Measurements from ENCODE around the gene PRR12. TPM values are rescaled to one million over a fixed set of nuclear protein-coding genes. Genes with fewer than 3 reads are reported as not detected.
"Not testable (repeated sequence)": the region's sequence is repeated elsewhere in the genome, so short reads cannot be mapped to it uniquely, and the experiment has no call there.

Gene PRR12
- total RNA-seq, 1 donor from 2014 or later = 1.9 TPM

GRCh38 chr19:49617860-49618259 is 26.9 kb downstream of the PRR12 start:
- not testable (repeated sequence) for DNase-seq (ENCODE audit: low spot score)

DNA sequence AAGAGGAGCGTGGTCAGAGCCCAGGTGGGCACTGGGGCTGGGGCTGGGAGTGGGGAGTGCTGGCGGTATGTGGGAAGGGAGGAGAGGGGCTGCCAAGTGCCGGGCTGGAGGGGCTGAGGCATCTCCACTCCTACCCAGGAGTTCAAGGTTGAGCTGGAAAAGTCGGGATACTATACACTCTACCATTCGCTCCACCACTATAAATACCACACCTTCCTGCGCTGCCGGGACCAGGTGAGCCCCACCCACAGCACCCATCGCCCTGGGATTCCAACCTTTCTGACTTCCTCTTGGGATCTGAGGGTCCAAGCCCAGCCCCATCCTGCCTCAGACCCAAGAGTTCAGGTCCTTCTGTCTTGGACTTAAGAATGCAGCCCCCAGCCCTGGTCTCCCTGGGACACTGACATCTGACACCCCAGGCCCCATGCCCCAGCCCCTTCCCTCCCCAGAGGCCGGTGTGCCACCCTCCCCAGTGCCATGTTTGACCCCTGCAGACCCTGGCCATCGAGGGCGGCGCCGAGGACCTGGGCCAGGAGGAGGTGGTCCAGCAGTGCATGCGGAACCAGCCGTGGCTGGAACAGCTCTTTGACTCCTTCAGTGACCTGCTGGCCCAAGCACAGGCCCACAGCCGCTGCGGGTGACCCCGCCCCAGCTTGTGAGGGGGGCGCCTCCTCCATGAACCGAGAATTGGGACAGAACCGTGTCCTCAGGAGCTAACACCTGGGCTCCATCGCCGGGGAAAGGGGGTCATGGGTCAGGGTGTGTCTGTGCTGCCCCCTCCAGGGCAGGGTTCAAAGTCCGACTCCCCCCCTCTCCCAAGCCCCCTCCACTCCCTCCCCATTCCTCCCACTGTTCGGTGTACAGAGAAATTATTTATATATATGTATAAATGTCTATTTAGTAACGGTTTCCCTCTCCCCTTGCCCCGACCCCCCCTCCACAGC is 34.3 kb downstream of the PRR12 start:
- no peak for DNase-seq (ENCODE audit: low spot score)

- no peak for DNase-seq (ENCODE audit: low spot score)
Measured at GRCh38 chr19:49626226-49626625, 35.2 kb downstream of the PRR12 start.

DNA sequence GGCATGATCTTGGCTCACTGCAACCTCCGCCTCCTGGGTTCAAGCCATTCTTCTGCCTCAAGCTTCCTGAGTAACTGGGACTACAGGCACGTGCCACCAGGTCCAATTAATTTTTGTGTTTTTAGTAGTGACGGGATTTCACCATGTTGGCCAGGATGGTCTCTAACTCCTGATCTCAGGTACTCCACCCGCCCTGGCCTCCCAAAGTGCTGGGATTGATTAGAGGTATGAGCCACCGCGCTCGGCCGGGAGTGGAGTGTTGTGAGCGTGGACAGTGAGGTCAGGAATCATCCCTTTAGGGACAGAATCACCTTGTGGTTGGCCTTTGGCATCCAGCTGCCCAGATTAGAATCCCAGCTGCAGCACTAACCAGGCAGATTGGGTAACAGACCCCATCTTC is 38.7 kb downstream of the PRR12 start:
- DNase-seq (ENCODE audit: low spot score) = no peak

- DNase-seq (ENCODE audit: low spot score) = no peak
Measured at GRCh38 chr19:49631014-49631588, 40.1 kb downstream of the PRR12 start.

GRCh38 chr19:49631610-49632192 is 40.7 kb downstream of the PRR12 start:
- DNase-seq (ENCODE audit: low spot score) = no peak

- no peak for DNase-seq (ENCODE audit: low spot score)
Measured at GRCh38 chr19:49632576-49632975, 41.6 kb downstream of the PRR12 start.

- not testable (repeated sequence) for DNase-seq (ENCODE audit: low spot score)
Measured at GRCh38 chr19:49633273-49633672, 42.3 kb downstream of the PRR12 start.

DNA sequence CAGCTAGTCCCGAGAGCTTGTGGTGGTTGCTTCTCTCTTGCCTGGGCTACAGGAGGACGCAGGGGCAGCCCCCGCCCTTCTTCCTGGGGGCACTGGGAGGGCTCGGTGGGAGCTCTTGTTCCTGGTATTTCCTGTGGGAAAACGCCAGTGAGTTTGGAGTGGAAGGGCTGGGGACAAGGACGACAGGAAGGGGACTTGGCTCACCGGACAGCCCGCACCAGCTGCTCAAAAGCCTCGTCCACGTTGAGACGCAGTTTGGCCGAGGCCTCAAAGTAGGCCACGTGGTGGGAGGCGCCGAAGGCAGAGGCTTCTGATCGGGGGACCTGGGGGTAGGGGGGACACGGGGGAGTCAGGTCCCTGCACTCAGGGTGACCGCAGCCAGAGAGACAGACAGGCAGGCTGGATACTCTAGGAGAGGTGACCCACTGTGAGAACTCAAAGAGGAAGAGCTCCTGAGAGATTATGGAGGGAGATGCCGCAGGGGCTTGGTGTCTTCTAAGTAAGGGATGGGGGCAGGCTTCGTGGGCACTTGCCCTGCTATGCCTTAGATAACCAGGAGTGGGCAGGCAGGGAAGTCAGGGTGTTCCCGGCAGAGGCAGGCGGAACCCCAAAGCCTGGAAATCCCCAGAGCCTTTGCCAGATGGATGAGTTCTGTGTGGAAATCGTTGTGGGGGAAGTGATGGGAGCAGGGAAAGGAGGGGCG is 44.7 kb downstream of the PRR12 start:
- peak; percentile 53 for DNase-seq (ENCODE audit: low spot score)

DNA sequence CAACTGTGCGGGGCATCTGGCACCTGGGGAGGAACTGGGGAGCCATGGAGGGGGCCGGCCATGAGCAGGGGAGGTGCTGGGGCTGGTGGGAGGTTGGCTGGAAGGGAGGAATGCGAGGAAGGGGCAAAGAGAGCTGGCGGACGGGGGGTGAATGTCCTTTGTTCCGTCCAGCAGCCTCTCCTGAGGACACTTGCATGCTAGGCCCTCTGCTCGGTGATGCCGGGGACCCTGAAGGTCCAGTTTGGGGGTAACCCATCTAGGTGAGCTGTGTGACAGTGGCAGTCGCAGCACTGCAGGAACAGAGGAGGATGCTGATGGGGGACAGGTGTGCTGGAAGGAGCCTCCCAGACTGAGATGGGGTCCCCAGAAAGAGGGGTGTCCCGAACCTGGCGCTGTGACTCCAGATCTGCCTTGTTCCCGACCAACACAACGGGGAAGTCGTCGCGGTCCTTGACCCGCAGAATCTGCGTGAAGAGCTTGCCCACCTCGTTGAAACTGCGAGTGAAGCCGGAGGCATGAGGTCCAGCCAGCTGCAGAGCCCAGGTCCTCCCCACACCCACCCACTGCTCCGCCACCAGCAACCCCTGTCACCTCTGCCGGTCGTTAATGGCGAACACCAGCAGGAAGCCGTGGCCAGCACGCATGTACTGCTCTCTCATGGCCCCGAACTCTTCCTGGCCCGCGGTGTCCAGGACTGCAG is 45.4 kb downstream of the PRR12 start:
- no peak for DNase-seq (ENCODE audit: low spot score)

DNA sequence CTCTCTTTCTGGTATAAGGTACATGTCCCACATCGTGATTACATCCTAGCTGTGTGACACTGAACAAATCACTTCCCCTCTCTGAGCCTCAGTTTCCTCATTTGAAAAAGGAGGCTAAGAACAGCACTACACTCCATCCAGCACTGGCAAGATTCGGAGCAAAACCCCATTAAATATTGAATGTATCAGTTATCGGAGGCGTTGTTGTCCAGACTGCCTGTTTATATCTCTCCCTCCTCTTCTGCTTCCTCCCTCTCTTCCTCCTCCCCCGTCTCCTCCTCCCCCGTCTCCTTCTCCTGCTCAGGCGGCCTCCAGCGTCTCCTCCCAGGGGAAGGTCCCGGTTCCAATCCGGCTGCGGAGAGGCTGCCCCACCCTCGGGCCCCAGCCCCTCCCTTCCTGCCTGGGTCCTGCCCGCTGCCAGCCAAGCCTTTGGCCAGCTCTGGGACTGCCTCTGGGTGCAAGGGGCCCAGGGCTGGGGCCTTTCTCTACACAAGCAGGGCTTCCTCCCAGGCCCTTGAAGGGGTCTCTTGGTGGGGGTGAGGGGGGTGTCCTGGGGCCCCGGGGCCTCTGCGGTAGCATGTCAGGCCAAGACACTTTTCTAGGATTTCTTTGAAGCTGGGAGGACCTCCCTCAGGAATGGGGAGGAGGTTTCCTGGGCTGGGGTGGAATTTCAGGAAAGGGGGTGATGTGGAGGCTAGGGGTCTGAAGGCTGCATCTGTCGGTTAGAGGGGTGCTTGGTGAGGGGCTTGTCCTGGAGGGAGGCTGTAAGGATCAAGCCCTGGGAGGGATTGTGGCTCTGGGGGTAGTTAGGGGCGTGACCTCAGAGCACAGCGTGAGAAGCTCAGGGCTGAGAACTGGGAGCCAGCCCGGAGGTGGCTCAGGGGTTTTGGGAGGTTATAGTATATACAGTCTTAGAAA is 47.1 kb downstream of the PRR12 start:
- peak; percentile 95 for DNase-seq (ENCODE audit: low spot score)

DNA sequence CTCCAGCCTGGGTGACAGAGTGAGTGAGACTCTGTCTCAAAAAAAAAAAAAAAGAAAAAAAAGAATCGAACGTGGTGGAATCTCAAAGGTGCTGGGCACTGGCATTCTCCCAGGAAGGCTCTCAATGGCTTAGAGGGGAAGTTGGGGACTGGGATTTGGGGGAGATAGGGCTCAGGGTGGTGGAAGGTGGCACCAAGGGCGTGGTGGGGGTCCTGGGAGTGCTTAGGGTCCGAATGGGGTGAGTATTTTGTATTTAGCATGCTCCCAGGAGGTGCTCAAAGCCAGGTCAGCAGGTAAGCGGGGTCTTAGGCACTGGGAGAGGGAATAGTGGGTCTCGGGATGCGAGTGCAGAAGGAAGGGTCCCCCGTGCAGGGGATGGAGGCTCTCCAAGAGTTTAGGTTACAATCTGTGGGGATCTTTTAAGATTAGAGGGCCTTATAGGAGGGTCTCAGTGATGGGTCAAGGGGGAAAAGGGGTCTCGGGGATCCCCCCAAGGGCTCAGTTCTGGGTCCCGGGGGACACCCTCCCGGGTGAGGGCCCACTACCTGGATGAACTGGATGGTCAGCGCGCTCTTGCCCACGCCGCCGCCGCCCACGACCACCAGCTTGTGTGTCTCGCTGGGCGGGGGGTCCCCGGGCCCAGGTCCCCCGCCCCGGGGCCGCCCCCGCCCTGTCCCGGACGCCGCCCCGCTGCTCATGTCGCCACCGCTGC is 48.6 kb downstream of the PRR12 start:
- peak; percentile 25 for DNase-seq (ENCODE audit: low spot score)

- peak; percentile 100 for DNase-seq (ENCODE audit: low spot score)
Measured at GRCh38 chr19:49640113-49640898, 49.3 kb downstream of the PRR12 start, which contains the start of gene RRAS. Gene RRAS (minus strand): TSS chr19:49640143. CDS start chr19:49640098, 45 bp downstream.

DNA sequence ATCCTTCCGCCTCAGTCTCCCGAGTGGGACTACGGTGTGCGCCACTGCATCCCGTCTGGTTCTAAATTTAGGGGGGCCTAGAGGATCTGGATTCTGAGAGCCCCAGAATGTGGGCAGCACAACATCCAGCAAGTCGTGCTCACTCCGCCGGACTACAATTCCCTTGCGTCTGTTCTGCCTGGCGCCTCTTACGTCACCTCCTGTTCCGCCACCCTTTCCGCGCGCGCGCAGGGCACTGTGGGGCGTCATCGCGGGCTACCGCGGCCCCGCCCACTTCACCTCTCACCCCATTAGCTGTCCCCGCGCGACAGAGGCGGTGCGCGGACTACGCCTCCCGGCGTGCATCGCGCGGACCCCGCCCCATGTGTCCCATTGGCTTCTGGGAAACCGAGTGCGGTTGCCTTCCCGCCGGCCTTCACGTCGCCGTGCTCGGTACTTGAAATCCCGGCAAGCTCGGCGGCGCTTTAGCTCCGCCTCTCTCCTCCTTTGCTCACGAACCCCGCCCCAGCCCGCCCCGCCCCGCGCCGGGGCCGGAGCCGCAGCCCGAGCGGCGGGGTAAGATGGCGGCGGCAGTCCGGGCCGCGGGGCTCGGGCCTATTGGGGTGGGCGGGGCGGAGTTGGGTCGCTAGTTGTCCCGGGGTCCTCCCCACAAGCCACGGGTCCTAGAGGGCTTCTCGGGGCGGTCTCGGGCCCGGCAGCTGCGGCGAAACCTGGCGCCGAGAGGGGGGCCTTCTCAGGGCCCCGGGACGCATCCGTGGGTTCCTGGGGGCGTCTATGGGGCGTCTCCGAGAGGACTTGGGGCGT is 50.9 kb downstream of the PRR12 start, which contains the start of gene SCAF1:
Gene SCAF1, plus strand, starts transcription at position 522 of the 804 bp plus-strand sequence. CDS start 2,818 bp downstream, outside the sequence.
- peak; percentile 99 for DNase-seq (ENCODE audit: low spot score)

GRCh38 chr19:49642492-49643035 is 51.6 kb downstream of the PRR12 start:
- DNase-seq (ENCODE audit: low spot score) = no peak

DNA sequence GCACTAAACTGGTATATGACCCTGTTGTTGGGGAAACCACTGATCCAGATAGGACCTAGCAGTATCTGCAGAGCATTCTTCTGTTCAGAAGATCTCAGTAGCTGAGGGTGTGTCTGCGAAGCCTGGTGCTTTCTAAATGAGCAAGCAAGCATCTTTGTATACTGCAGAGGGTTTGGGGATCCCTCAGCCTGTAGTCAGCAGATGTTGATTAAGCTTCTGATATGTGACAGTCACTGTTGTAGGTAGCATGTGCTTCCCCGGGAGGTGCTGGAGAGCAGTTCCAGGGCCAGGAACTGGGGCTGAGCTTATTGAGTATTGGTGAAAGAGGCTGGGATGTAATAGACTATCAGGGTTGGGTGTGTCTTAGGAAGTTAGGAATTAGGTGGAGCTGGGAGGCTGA is 52.5 kb downstream of the PRR12 start:
- no peak for DNase-seq (ENCODE audit: low spot score)

DNA sequence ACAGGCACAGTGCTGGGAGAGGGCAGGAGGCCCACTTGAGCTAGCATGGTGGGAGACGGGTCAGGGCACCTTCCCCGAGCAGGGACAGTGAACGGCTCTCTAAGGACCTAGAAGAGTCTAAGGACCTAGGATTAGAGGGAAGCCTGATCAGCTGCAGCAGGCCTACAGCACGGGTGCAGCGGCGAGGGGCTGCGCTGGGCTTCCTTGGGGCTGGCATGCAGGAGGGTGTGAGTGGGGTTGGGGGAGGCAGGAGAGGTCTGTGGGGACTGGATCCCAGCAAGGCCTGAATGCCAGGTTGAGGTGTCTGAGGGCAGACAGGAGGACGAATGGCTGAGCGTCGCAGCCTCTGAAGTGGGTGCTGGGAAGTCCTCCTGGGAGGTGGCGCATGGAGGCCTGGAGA is 54.6 kb downstream of the PRR12 start:
- no peak for DNase-seq (ENCODE audit: low spot score)

All from umbilical cord (tissue), 2 donors.